GM12873 (cell line): ENCODE results near the gene PRR36.

Source experiments
- TF ChIP-seq, protein P1 (sequence below): IDR thresholded peaks from 2 replicates; pipeline ENCODE4 v1.5.1; 2012; ENCODE audit warnings: low read depth, mild to moderate bottlenecking, moderate library complexity, low read length, control low read depth; ENCODE audit not compliant: insufficient read depth; ENCODE audit errors: missing control alignments

The PRR36 gene

DNA sequence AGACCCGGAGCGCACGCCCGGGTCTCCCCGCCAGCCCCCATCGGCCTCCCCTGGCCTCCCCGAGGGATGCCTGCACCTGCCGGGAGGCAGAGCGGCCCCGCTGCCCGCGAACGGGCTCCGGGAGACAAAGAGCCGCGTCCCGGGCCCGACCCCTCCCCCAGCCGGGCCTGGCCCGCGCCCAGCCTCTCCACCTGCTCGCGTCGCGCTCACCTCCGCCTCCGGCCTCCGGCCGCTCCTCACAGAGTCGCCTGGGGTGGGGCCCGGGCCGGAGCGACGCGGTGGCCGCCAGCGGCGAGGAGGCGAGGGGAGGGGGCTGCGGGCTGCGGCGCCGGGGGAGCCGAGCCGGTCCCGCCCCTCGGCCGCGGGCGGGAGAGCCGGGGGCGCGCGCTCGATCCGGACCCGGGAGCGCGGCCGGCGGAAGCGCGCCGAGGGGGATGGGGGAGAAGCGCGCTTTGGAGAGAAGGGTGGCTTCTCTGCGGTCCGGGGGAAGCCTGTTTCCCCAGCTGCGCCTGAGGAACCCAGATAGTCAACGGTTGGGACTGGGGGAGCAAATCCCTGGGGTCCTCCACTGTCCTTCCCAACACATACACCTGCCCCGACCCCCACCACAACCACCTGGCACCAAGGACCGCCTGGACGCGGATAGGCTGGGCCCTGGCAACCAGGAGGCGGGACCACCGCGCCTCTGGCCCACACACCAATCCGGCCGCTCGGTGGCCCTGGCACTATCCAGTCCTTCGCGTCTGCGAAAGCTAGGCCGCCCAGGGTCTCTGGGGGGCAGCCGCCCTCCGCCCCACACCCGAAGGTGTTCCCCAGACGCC, at the start of gene PRR36:
TSS of gene PRR36 (minus strand) at position 315 of the 821 bp plus-strand sequence. CDS start 701 bp downstream, outside the sequence.
- TF ChIP-seq, protein P1, sequence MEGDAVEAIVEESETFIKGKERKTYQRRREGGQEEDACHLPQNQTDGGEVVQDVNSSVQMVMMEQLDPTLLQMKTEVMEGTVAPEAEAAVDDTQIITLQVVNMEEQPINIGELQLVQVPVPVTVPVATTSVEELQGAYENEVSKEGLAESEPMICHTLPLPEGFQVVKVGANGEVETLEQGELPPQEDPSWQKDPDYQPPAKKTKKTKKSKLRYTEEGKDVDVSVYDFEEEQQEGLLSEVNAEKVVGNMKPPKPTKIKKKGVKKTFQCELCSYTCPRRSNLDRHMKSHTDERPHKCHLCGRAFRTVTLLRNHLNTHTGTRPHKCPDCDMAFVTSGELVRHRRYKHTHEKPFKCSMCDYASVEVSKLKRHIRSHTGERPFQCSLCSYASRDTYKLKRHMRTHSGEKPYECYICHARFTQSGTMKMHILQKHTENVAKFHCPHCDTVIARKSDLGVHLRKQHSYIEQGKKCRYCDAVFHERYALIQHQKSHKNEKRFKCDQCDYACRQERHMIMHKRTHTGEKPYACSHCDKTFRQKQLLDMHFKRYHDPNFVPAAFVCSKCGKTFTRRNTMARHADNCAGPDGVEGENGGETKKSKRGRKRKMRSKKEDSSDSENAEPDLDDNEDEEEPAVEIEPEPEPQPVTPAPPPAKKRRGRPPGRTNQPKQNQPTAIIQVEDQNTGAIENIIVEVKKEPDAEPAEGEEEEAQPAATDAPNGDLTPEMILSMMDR, result no peak

- TF ChIP-seq, protein P1, result no peak
Observed at GRCh38 chr19:7923295-7924191, 49.4 kb upstream of the PRR36 start.

GRCh38 chr19:7922836-7923195, 48.6 kb upstream of the PRR36 start:
- TF ChIP-seq, protein P1, result no peak

DNA sequence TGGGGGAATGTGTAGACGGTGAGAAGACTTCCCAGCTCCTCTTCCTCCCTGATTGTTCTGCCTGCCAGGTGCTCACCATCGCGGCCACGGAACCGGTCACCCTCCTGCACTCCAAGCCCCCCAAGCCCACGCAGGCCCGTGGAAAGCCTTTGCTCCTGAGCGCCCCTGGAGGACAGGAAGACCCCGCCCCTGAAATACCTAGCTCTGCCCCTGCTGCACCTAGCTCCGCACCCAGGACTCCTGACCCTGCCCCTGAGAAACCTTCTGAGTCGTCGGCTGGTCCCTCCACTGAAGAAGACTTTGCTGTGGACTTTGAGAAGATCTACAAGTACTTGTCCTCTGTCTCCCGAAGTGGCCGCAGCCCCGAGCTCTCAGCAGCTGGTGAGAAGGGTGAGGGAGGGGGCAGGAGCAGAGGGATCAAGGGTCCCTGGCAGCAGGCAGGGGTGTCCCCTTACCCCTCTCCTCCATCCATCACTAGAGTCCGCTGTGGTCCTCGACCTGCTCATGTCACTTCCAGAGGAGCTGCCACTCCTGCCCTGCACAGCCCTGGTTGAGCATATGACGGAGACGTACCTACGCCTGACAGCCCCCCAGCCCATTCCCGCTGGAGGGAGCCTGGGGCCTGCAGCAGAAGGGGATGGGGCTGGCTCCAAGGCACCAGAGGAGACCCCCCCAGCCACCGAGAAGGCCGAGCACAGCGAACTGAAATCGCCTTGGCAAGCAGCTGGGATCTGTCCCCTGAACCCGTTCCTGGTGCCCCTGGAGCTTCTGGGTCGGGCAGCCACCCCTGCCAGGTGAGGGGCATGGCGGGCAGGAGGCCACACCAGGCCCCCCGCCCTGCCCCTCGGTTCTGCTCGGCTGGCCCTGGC, 48.0 kb upstream of the PRR36 start:
- TF ChIP-seq, protein P1, result no peak

DNA sequence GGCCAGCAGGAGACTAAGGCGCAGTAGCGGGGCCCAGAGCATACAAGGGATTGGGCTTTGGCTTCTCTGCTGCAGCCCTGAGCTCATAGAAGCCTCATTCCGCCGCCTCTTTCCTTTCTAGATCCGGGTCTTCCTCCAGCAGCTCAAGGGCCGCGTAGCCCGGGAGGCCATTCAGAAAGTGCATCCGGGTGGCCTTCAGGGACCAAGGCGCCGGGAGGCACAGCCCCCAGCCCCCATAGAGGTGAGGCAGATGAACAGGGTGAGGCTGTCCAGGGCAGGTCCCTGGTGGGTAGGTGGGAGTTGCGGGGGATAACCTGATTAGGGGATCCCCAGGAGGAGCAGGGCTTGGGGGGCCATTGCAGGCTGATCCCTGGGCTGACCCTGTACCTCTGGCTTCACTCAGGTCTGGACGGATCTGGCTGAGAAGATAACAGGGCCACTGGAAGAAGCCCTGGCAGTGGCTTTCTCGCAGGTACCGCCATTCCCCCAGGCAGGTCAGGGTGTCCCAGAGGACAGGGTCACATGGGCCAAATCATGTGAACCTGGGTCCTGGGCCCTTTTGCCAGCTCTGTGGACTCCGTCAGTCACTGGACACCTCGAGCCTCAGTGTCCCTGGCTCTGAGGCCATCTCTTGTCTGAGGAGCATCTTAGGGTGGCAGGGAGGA, 47.2 kb upstream of the PRR36 start:
- TF ChIP-seq, protein P1, result no peak

DNA sequence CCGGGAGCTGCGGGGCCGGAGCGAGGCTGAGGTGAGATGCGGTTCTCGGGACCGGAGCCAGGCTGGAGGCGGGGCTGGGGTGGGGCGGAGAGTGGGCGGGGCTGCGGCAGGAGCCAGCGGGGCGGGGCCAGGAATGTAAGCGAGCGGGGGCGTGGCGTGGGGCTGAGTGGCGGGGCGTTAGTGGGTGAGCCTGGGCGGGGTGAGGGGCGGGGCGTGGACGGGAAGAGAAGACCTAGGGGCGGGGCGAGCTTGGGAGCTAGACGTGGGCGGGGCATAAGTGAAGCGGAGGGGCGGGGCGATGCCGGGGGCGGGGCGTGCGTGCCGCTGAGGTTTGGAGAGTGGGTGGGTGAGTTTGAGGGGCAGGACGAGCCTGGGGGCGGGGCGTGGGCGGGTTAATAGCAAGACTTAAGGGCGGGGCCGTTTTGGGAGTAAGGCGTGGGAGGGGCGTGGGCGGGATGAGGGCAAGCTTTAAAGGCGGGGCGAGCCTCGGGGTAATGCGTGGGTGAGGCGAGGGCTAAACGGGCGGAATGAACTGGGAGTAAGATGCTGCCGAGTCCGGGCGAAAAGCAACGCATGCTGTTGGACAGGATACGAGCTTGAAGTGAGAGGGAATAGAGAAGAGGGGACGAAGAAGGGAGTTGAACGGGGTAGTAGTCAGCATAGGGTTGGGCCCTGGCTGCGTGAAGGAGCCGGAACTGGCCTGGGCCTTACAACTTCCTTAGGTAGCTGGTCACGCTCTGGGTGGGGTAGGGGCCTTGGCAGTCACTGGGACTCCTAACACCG, 46.5 kb upstream of the PRR36 start:
- TF ChIP-seq, protein P1, result no peak
